ENCODE results near the gene ANO4. TPM values are rescaled to one million over a fixed set of nuclear protein-coding genes. Genes with fewer than 3 reads are reported as not detected.
"Not testable (repeated sequence)": the region's sequence is repeated elsewhere in the genome, so short reads cannot be mapped to it uniquely, and the experiment has no call there.

The ANO4 gene
- total RNA-seq, 4 donors from 2014 or later: 0.10 TPM; not detected in 3

GRCh38 chr12:100987552-100988521, 193.3 kb downstream of the ANO4 start:
- no peak for ATAC-seq
- Histone ChIP-seq H3K9me3 (no peaks in the 10 kb centered on the region), H3K4me3 (no peak overlapping the region), H3K27ac (no peak overlapping the region), H3K4me1 (no peaks in the 10 kb centered on the region), H3K27me3 (no peaks in the 10 kb centered on the region), H3K36me3 (no peaks in the 10 kb centered on the region)
- TF ChIP-seq POLR2A (IDR thresholded peaks at IDR 0.05) (no peak), CTCF (IDR thresholded peaks at IDR 0.05 in 4 of 5, conservative IDR thresholded peaks at IDR 0.05 in 1 of 5) (no peak)
- in situ Hi-C loops (cut with MboI; ENCODE audit: low sequenced_read_pairs in 4 of 4): no loop called here
- intact Hi-C loops (cut with DNase I; ENCODE audit: low total_unique reads): no loop called here
- DNase-seq: no peak

- in situ Hi-C loops (cut with MboI; ENCODE audit: low sequenced_read_pairs in 4 of 4); H3K27me3 ChIP-seq; H3K9me3 ChIP-seq; H3K4me1 ChIP-seq; DNase-seq; H3K36me3 ChIP-seq; H3K4me3 ChIP-seq; intact Hi-C loops (cut with DNase I; ENCODE audit: low total_unique reads); H3K27ac ChIP-seq; ATAC-seq: not testable (repeated sequence)
These were observed 194.9 kb downstream of the ANO4 start for GRCh38 chr12:100989509-100989908.

GRCh38 chr12:100991102-100991501, 196.5 kb downstream of the ANO4 start:
- Histone ChIP-seq H3K27me3 (no peaks in the 10 kb centered on the region), H3K36me3 (no peaks in the 10 kb centered on the region), H3K4me3 (no peak overlapping the region), H3K27ac (no peak overlapping the region), H3K4me1 (no peaks in the 10 kb centered on the region), H3K9me3 (no peaks in the 10 kb centered on the region)
- in situ Hi-C loops (cut with MboI; ENCODE audit: low sequenced_read_pairs in 4 of 4): no loop called here
- DNase-seq: no peak
- no peak for ATAC-seq
- intact Hi-C loops (cut with DNase I; ENCODE audit: low total_unique reads): no loop called here
- TF ChIP-seq POLR2A (IDR thresholded peaks at IDR 0.05) (no peak), CTCF (IDR thresholded peaks at IDR 0.05 in 4 of 5, conservative IDR thresholded peaks at IDR 0.05 in 1 of 5) (no peak)

GRCh38 chr12:100992194-100992593, 197.6 kb downstream of the ANO4 start:
- TF ChIP-seq CTCF (IDR thresholded peaks at IDR 0.05 in 4 of 5, conservative IDR thresholded peaks at IDR 0.05 in 1 of 5) (no peak), POLR2A (IDR thresholded peaks at IDR 0.05) (no peak)
- Histone ChIP-seq H3K4me1 (no peaks in the 10 kb centered on the region), H3K27me3 (no peaks in the 10 kb centered on the region), H3K9me3 (no peaks in the 10 kb centered on the region), H3K36me3 (no peaks in the 10 kb centered on the region), H3K4me3 (no peak overlapping the region), H3K27ac (no peak overlapping the region)
- intact Hi-C loops (cut with DNase I; ENCODE audit: low total_unique reads) (no loop called here), in situ Hi-C loops (cut with MboI; ENCODE audit: low sequenced_read_pairs in 4 of 4) (no loop called here)
- DNase-seq (no peak), ATAC-seq (no peak)

- in situ Hi-C loops (cut with MboI; ENCODE audit: low sequenced_read_pairs in 4 of 4): no loop called here
These were observed 199.4 kb downstream of the ANO4 start for GRCh38 chr12:100993916-100994450.

More at GRCh38 chr12:100993916-100994450, 199.4 kb downstream of the ANO4 start:
- Histone ChIP-seq H3K4me3 (no peak overlapping the region), H3K27me3 (no peaks in the 10 kb centered on the region), H3K4me1 (no peaks in the 10 kb centered on the region), H3K36me3 (no peaks in the 10 kb centered on the region), H3K9me3 (no peaks in the 10 kb centered on the region), H3K27ac (no peak overlapping the region)
- TF ChIP-seq POLR2A (IDR thresholded peaks at IDR 0.05) (no peak), CTCF (IDR thresholded peaks at IDR 0.05 in 4 of 5, conservative IDR thresholded peaks at IDR 0.05 in 1 of 5) (no peak)
- DNase-seq: no peak
- no peak for ATAC-seq
- intact Hi-C loops (cut with DNase I; ENCODE audit: low total_unique reads): no loop called here

Data from gastrocnemius medialis (tissue), 4 donors.